ENCODE results near the gene LYST.

Gene LYST

GRCh38 chr1:235781807-235782206, 84.9 kb downstream of the LYST start:
- TF ChIP-seq CTCF (IDR thresholded peaks at IDR 0.05), result no peak

- no peak for TF ChIP-seq CTCF (IDR thresholded peaks at IDR 0.05)
These were observed 86.9 kb downstream of the LYST start for GRCh38 chr1:235779770-235780169.

- TF ChIP-seq CTCF (IDR thresholded peaks at IDR 0.05), result no peak
These were observed 90.3 kb downstream of the LYST start for GRCh38 chr1:235776396-235776795.

- no peak for TF ChIP-seq CTCF (IDR thresholded peaks at IDR 0.05)
These were observed 91.4 kb downstream of the LYST start for GRCh38 chr1:235775246-235775860.

GRCh38 chr1:235767795-235768194, 98.9 kb downstream of the LYST start:
- no peak for TF ChIP-seq CTCF (IDR thresholded peaks at IDR 0.05)

GRCh38 chr1:235766794-235767285, 99.9 kb downstream of the LYST start:
- no peak for TF ChIP-seq CTCF (IDR thresholded peaks at IDR 0.05)

- no peak for TF ChIP-seq CTCF (IDR thresholded peaks at IDR 0.05)
These were observed 102.7 kb downstream of the LYST start for GRCh38 chr1:235763962-235764361.

- no peak for TF ChIP-seq CTCF (IDR thresholded peaks at IDR 0.05)
These were observed 107.4 kb downstream of the LYST start for GRCh38 chr1:235759336-235759735.
